Aorta (tissue), 5 donors: Measurements from ENCODE around the gene LRRC2. TPM values are rescaled to one million over a fixed set of nuclear protein-coding genes. Genes with fewer than 3 reads are reported as not detected.

Source experiments
- ATAC-seq: fragments of 200-7000 bp; cut with Tn5 transposase; one replicate; pipeline ENCODE4 v1.9.1; 2022; ENCODE audit warnings: moderate library complexity; ENCODE audit not compliant: low FRiP score
- DNase-seq, 2 donors: peaks; one replicate each; pipeline ENCODE4 v3.0.0-alpha.2; 2020
- H3K27ac ChIP-seq, 2 donors: one replicate each; pipeline ENCODE4 v1.5.1; 2013; ENCODE audit warnings: low read length in 2 of 2, mild to moderate bottlenecking in 2 of 2, moderate library complexity in 2 of 2, control low read depth in 1 of 2, inconsistent platforms in 1 of 2, low read depth in 1 of 2
- H3K27me3 ChIP-seq, 2 donors: one replicate each; pipeline ENCODE4 v1.6.1; 2013; ENCODE audit warnings: control low read depth in 1 of 2, low read length in 1 of 2, mild to moderate bottlenecking in 1 of 2, moderate library complexity in 1 of 2; ENCODE audit not compliant: insufficient read depth in 2 of 2, control insufficient read depth in 1 of 2
- H3K36me3 ChIP-seq, 2 donors: one replicate each; pipeline ENCODE4 v1.6.1; 2013; ENCODE audit warnings: control low read depth in 1 of 2, low read length in 1 of 2, mild to moderate bottlenecking in 1 of 2; ENCODE audit not compliant: insufficient read depth in 2 of 2, control insufficient read depth in 1 of 2
- H3K4me1 ChIP-seq, 2 donors: one replicate each; pipeline ENCODE4 v1.6.1; 2013; ENCODE audit warnings: low read length in 2 of 2, control low read depth in 1 of 2, mild to moderate bottlenecking in 1 of 2, moderate library complexity in 1 of 2; ENCODE audit not compliant: insufficient read depth in 2 of 2, control insufficient read depth in 1 of 2
- H3K4me3 ChIP-seq, 2 donors: one replicate each; pipeline ENCODE4 v1.5.1; 2013; ENCODE audit warnings: low read length in 2 of 2, control low read depth in 1 of 2, mild to moderate bottlenecking in 1 of 2
- H3K9me3 ChIP-seq: one replicate; pipeline ENCODE4 v1.6.1; 2013; ENCODE audit warnings: mild to moderate bottlenecking, low read length; ENCODE audit not compliant: control insufficient read depth
- WGBS, 2 donors: extraction: QIAGEN DNeasy Blood & Tissue Kit; methylation state at CpG; one replicate each; pipeline ENCODE4 v1.1.7; 2013; 5-methylcytosine and 5-hydroxymethylcytosine counted together
- intact Hi-C, 2 donors: fragments of 100-400 bp; cut with DNase I; formaldehyde crosslinking; loops; one replicate each; pipeline versions ENCODE4 v1.14.2 to v1.15.0; 2022
- long read RNA-seq, 2 donors: library from polyadenylated mRNA; unstranded; transcript quantifications; one replicate each; pipeline ENCODE4 v2.0.0, GENCODE V29; 2020 to 2021
- polyA plus RNA-seq, 2 donors: library from polyadenylated mRNA; stranded (reverse); fragments of 200-250 nt; gene quantifications; one replicate each; pipeline ENCODE4 v1.2.3, GENCODE V29; 2013
- total RNA-seq, 2 donors: library from RNA; stranded (reverse); fragmentation: NEBNext Ultra II Directional; extraction: Animal tissue kit (Norgen Biotek cat#: 25700); gene quantifications; one replicate each; pipeline ENCODE4 v1.2.1, GENCODE V29; 2021
- donor health status: healthy with polysubstance abuse.
- donor health status: Bipolar disorder and iron deficiency.
- donor health status: DM: no; HTN: no; CAD: no.
- donor health status: DM: no; HTN: no; CAD: no.
- donor health status: DM: yes; HTN: yes; CAD: no.

Gene LRRC2
- 1 to 10 TPM in 1 of 2 donors, under 1 TPM in 1; 0.78 to 8.8 TPM for total RNA-seq
- polyA plus RNA-seq = under 1 TPM; 0.03 to 0.13 TPM
- long read RNA-seq, donor 1, full-length matches to known transcripts = 5 of 5 reads
- long read RNA-seq, donor 1, partial matches to known transcripts = 0 of 5 reads
- long read RNA-seq, donor 1, other reads (novel, unspliced or antisense) = 0 of 5 reads
- long read RNA-seq, donor 2, partial matches to known transcripts = 1 of 6 reads
- long read RNA-seq, donor 2, other reads (novel, unspliced or antisense) = 5 of 6 reads

- H3K36me3 ChIP-seq = no peaks in the 10 kb centered on the region
- H3K27ac ChIP-seq = no peak within 1 kb of the TSS
- H3K4me1 ChIP-seq = no peaks in the 10 kb centered on the region
- ATAC-seq (peak; percentile 73), DNase-seq (no peak)
- H3K4me3 ChIP-seq = no peak within 1 kb of the TSS
- intact Hi-C loops = no loop called here
- peaks cover 2% of the 10 kb centered on the region for H3K9me3 ChIP-seq
- WGBS, 2 donors = 1% methylated on average over 37 to 39 of the region's 39 CpGs
- peaks cover 0 to 3% of the 10 kb centered on the region in 2 donors for H3K27me3 ChIP-seq
These were observed at the start of gene LRRC2 for GRCh38 chr3:46566040-46566641. TSS of gene LRRC2 (minus strand) at chr3:46566302. CDS start at chr3:46551591, 14,711 bp downstream.

- H3K4me1 ChIP-seq = no peaks in the 10 kb centered on the region
- H3K4me3 ChIP-seq = no peak overlapping the region
- intact Hi-C loops = no loop called here
- H3K27ac ChIP-seq = no peak overlapping the region
- H3K9me3 ChIP-seq = no peaks in the 10 kb centered on the region
- ATAC-seq (peak; percentile 13), DNase-seq (no peak)
- no peaks in the 10 kb centered on the region for H3K27me3 ChIP-seq
- 75 to 79% methylated on average over 9 of the region's 9 CpGs for WGBS, 2 donors
- H3K36me3 ChIP-seq = no peaks in the 10 kb centered on the region
These were observed 49.1 kb upstream of the LRRC2 start for GRCh38 chr3:46615050-46615775.

DNA sequence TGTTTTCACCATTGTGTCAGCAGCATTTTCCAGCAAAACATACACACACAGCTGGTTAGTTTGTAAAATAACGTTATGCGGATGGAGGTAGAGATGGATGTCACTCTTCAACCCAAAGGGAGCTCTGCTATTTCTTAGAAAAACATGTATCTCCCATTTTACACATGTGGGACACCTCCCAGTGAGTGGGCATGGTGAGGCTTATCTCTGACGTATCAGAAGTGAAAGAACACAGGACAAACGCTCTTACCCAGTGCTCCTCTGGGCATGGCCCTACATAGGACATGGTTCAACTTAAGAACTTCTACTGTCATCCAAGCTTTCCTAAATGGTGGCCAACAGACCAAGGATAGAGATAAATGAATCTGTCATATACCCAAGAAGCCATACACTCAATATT is 48.3 kb upstream of the LRRC2 start:
- DNase-seq (no peak), ATAC-seq (no peak)
- H3K4me3 ChIP-seq = no peak overlapping the region
- H3K36me3 ChIP-seq = no peaks in the 10 kb centered on the region
- no peak overlapping the region for H3K27ac ChIP-seq
- intact Hi-C loops = no loop called here
- H3K27me3 ChIP-seq = no peaks in the 10 kb centered on the region
- no peaks in the 10 kb centered on the region for H3K9me3 ChIP-seq
- no peaks in the 10 kb centered on the region for H3K4me1 ChIP-seq
- WGBS, 2 donors = 66 to 71% methylated on average over 4 of the region's 4 CpGs

DNA sequence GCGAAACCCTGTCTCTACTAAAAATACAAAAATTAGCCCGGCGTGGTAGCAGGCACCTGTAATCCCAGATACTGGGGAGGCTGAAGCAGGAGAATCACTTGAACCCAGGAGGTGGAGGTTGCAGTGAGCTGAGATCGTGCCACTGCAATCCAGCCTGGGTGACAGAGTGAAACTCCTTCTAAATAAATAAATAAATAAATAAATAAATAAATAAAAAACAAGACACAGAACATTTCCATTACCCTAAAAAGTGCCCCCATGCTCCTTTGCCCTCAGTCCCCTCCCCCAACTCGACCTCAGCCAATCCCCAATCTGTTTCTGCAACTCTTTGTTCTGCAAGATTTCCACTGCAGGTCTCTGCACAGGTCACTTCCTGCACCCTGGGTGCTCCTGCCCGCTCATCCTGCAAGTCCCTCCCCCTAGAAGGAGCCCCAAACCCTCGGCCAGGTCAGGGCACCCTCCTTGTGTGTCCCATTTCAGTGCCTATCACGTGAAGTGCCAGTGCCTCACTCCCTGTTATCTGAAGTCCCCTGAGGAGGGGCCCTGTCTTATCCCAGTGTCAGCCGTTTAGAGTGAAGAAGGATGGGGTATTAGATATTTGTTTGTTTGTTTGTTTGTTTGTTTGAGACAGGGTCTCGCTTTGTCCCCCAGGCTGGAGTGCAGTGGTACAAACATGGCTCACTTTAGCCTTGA is 47.4 kb upstream of the LRRC2 start:
- H3K27ac ChIP-seq = no peak overlapping the region
- H3K27me3 ChIP-seq = no peaks in the 10 kb centered on the region
- 74 to 77% methylated on average over 10 of the region's 10 CpGs for WGBS, 2 donors
- no peaks in the 10 kb centered on the region for H3K4me1 ChIP-seq
- no peaks in the 10 kb centered on the region for H3K9me3 ChIP-seq
- no peaks in the 10 kb centered on the region for H3K36me3 ChIP-seq
- ATAC-seq (no peak), DNase-seq (no peak)
- no peak overlapping the region for H3K4me3 ChIP-seq
- intact Hi-C loops = no loop called here

DNA sequence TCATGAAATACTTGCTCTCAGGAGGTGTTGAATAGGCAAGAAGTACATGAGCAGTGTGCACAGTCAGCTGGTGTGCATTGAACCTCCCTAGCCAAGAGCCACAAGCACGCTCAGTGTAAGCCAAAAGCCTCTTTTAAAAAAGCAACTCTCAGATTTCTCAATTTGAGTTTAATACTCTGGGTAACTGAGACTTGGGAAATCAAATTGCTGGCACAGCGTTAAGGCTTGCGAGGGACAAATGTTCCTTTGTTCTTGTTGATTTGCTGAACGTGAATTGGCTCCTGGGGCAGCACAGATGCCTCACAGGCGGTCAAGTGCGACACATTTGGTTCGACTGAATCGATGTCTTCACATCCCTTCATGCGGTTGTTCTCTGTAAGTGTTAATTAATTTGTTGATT is 46.2 kb upstream of the LRRC2 start, which contains the start of gene FAM240A:
Gene FAM240A, plus strand, starts transcription at position 202 of the 400 bp plus-strand sequence. Its CDS starts 159 bp downstream, at position 361.
- ATAC-seq = no peak
- intact Hi-C loops = no loop called here

GRCh38 chr3:46609944-46610722 is 44.0 kb upstream of the LRRC2 start:
- no peaks in the 10 kb centered on the region for H3K9me3 ChIP-seq

More for the DNA sequence above, 46.2 kb upstream of the LRRC2 start, which contains the start of gene FAM240A:
- Histone ChIP-seq H3K4me1 (no peaks in the 10 kb centered on the region), H3K4me3 (no peak within 1 kb of the TSS), H3K9me3 (no peaks in the 10 kb centered on the region), H3K36me3 (no peaks in the 10 kb centered on the region), H3K27me3 (no peaks in the 10 kb centered on the region), H3K27ac (no peak within 1 kb of the TSS)
- WGBS, 2 donors = 20 to 31% methylated on average over 9 of the region's 9 CpGs
- no peak for DNase-seq

DNA sequence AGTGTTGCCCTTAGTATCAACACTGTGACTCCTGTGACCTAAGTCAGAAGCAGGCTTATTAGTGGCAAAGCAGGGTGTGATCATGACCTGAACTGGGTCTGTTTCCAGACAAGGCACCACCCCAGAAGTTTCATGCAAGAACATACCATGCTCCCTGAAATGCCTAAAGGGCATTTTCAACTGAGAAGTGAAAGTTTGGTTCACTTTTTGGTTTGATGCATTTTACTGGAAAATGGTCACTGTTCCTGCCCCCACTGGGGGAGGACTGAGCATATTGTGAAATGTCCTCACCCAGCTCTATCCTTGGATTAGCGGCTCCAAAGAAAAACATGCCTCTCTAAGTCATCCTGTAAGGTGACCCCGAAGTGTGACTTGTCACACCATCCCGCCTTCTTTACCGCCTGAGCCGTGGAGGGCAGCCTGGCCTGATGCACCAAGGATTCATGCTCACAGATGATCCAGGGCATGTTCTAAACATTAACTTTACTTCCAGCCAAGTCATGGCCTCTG is 43.2 kb upstream of the LRRC2 start:
- 40 to 48% methylated on average over 5 of the region's 5 CpGs for WGBS, 2 donors
- no peak for DNase-seq
- intact Hi-C loops = no loop called here
- H3K36me3 ChIP-seq = no peaks in the 10 kb centered on the region
- no peak overlapping the region for H3K27ac ChIP-seq
- H3K4me3 ChIP-seq = no peak overlapping the region
- no peak for ATAC-seq
- H3K27me3 ChIP-seq = no peaks in the 10 kb centered on the region
- no peaks in the 10 kb centered on the region for H3K9me3 ChIP-seq
- H3K4me1 ChIP-seq = no peaks in the 10 kb centered on the region

More at GRCh38 chr3:46609944-46610722, 44.0 kb upstream of the LRRC2 start:
- no peak overlapping the region for H3K27ac ChIP-seq
- no peak for ATAC-seq
- H3K4me3 ChIP-seq = no peak overlapping the region
- no peaks in the 10 kb centered on the region for H3K36me3 ChIP-seq
- WGBS, 2 donors = 80% methylated on average over 12 of the region's 12 CpGs
- H3K27me3 ChIP-seq = no peaks in the 10 kb centered on the region
- intact Hi-C loops = no loop called here
- no peaks in the 10 kb centered on the region for H3K4me1 ChIP-seq
- DNase-seq = no peak

DNA sequence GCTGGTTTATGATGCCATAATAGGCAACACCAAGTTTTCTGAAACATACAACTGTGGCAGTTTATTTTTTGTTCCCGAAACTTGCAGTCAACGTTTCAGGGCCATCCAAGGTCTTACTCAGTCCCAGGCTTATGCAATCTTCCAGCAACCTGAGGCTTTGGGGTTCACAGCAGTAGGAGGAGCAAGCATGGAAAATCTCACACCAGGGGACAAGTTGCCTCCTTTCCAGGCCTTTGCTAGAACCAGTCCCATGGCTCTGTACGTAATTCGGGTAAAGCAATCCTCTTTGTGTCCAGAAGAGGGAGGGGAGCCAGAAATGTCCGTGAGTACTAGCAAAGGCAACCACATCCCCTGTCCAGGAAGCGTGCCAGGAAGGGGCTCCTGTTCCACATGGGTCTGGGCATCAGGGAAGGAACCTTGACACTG is 41.5 kb upstream of the LRRC2 start:
- Histone ChIP-seq H3K4me3 (no peak overlapping the region), H3K9me3 (no peaks in the 10 kb centered on the region), H3K27me3 (no peaks in the 10 kb centered on the region), H3K4me1 (no peaks in the 10 kb centered on the region), H3K36me3 (no peaks in the 10 kb centered on the region), H3K27ac (no peak overlapping the region)
- no peak for ATAC-seq
- 37 to 45% methylated on average over 6 of the region's 6 CpGs for WGBS, 2 donors
- no peak for DNase-seq
- intact Hi-C loops = no loop called here
